Tibial artery (tissue), 4 donors: Measurements from ENCODE around the gene ADCY5.

ENCODE experiments used
- DNase-seq, 2 donors: peaks; one replicate each; pipeline ENCODE4 v3.0.0-alpha.2; 2019
- H3K27ac ChIP-seq, 2 donors: fragments of 200-600 bp; sonication (generic) in 1 of 2; 1 replicate in 1 of 2; 2 replicates in 1 of 2; pipeline ENCODE4 v1.5.1; 2018 to 2019; ENCODE audit warnings: mild to moderate bottlenecking in 1 of 2
- H3K27me3 ChIP-seq, 2 donors: fragments of 200-600 bp; sonication (generic) in 1 of 2; one replicate each; pipeline versions ENCODE4 v1.5.1 to v1.6.0; 2016 to 2019
- H3K36me3 ChIP-seq, 3 donors: fragments of 200-600 bp; sonication (generic) in 2 of 3; one replicate each; pipeline ENCODE4 v1.5.1; 2016 to 2019; ENCODE audit warnings: mild to moderate bottlenecking in 2 of 3
- H3K4me1 ChIP-seq, 4 donors: fragments of 200-600 bp; sonication (generic) in 2 of 4; 1 replicate in 3 of 4; 2 replicates in 1 of 4; pipeline ENCODE4 v1.5.1; 2016 to 2019
- H3K4me3 ChIP-seq, 2 donors: fragments of 200-600 bp; sonication (generic) in 1 of 2; 1 replicate in 1 of 2; 2 replicates in 1 of 2; pipeline ENCODE4 v1.5.1; 2018 to 2019; ENCODE audit warnings: mild to moderate bottlenecking in 2 of 2
- H3K9me3 ChIP-seq, 3 donors: fragments of 200-600 bp; sonication (generic) in 1 of 3; one replicate each; pipeline ENCODE4 v1.5.1; 2016 to 2019
- intact Hi-C: fragments of 100-400 bp; cut with DNase I; formaldehyde crosslinking; loops from one replicate; pipeline ENCODE4 v1.15.0; 2023; ENCODE audit warnings: low total_unique reads
- TF ChIP-seq, protein P1 (sequence below), 2 experiments: fragments of 200-600 bp in 1 of 2; fragments of 450-650 bp in 1 of 2; IDR thresholded peaks; one replicate each; pipeline ENCODE4 v1.5.1; 2017 to 2019; ENCODE audit warnings: antibody characterized with exemption in 2 of 2, mild to moderate bottlenecking in 1 of 2, moderate library complexity in 1 of 2

Gene ADCY5

DNA sequence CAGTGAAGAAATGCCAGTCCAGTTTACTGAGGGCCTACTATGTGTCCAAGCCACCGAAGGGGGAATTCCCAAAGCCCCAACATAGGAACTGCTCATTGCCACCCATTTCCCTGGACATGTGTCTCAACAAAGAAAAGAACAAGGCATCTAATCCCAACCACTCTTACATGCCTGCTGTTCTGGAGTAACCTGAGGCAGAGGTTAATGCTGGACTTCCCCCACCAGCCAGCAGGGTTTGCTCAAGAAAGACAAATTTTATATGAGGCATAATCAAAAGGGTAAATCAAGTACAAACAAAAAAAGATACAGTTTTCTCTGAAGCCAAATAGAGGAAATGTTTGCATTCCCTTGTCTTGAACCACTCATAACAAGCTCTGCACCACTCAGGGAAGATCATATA is 4.1 kb downstream of the ADCY5 start:
- intact Hi-C loops = no loop called here
- Histone ChIP-seq H3K4me3 (peak overlapping the region; percentile 78), H3K27me3 (no peaks in the 10 kb centered on the region), H3K4me1 (peaks cover 0 to 61% (median 20%) of the 10 kb centered on the region in 4 donors), H3K36me3 (no peaks in the 10 kb centered on the region), H3K9me3 (no peaks in the 10 kb centered on the region), H3K27ac (peak overlapping the region; percentile 90 to 96)
- no peak for DNase-seq
- TF ChIP-seq, protein P1, sequence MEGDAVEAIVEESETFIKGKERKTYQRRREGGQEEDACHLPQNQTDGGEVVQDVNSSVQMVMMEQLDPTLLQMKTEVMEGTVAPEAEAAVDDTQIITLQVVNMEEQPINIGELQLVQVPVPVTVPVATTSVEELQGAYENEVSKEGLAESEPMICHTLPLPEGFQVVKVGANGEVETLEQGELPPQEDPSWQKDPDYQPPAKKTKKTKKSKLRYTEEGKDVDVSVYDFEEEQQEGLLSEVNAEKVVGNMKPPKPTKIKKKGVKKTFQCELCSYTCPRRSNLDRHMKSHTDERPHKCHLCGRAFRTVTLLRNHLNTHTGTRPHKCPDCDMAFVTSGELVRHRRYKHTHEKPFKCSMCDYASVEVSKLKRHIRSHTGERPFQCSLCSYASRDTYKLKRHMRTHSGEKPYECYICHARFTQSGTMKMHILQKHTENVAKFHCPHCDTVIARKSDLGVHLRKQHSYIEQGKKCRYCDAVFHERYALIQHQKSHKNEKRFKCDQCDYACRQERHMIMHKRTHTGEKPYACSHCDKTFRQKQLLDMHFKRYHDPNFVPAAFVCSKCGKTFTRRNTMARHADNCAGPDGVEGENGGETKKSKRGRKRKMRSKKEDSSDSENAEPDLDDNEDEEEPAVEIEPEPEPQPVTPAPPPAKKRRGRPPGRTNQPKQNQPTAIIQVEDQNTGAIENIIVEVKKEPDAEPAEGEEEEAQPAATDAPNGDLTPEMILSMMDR (IDR thresholded peaks at IDR 0.05) = peak; percentile 7 to 25

DNA sequence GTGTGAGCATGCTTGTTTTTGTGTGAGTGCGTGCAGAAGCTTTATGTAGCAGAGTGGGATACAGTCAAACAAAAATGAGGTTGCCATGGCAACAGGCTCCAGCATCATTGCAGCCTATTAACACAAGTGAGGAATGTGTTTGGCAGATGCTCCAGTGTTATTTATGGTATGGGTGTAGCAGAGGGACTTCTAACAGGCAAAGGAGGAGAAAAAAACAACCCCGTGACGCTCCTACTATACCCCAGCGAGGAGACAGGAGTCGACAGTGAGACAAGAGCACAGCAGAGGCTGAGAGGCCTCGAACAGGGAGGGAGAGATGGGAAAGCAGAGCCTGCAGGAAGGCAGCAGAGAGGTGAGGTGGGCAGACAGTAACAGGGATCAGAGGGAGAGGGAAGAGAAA is 4.9 kb downstream of the ADCY5 start:
- TF ChIP-seq, protein P1 (IDR thresholded peaks at IDR 0.05) = no peak
- Histone ChIP-seq H3K27ac (peak overlapping the region; percentile 90 to 96), H3K4me3 (peak overlapping the region; percentile 78), H3K4me1 (peaks cover 0 to 67% (median 20%) of the 10 kb centered on the region in 4 donors), H3K9me3 (no peaks in the 10 kb centered on the region), H3K36me3 (no peaks in the 10 kb centered on the region), H3K27me3 (no peaks in the 10 kb centered on the region)
- intact Hi-C loops = no loop called here
- no peak for DNase-seq

DNA sequence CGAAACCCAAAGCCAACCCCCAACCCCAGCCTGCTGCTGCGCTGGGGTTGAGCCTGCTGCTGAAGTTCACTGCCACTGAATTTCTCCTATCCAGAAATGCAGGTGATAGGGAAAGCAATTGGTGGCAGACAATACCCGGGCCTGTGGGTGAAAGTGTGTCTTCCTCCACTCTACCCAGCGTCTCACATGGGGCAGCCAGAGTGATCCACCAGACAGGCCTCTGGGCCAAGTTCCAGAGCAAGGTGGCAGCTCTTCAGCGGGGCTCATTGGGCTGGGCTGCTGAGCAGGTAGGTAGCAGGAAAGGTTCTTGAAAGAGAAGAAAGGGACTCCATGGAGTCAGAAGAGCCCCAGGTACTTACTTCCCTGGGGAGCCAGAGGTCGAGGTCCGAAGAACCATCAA is 6.0 kb downstream of the ADCY5 start:
- DNase-seq = no peak
- no peaks in the 10 kb centered on the region for H3K27me3 ChIP-seq
- TF ChIP-seq, protein P1 (IDR thresholded peaks at IDR 0.05) = no peak
- peaks cover 0 to 78% (median 21%) of the 10 kb centered on the region in 4 donors for H3K4me1 ChIP-seq
- intact Hi-C loops = no loop called here
- peak overlapping the region; percentile 90 to 96 for H3K27ac ChIP-seq
- no peaks in the 10 kb centered on the region for H3K9me3 ChIP-seq
- peak overlapping the region; percentile 20 to 78 for H3K4me3 ChIP-seq
- H3K36me3 ChIP-seq = no peaks in the 10 kb centered on the region

DNA sequence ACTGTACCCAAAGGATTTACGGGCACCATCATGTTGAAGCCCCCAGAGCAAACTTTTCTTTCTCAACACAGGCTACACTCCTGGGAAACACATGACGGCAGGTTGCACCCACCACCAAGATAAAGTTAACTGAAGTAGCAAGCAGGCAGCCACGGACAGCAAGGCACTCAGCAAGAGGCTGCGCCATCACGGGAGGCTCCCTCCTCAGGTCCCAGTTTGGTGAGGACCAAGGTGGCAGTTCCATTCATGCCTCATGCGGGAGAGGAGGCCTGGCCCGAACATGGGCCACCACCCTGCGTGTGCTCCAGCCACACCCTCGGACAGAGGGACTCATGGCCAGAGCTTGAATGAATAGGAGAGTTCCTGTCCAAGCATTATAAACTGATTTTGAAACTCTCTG is 6.8 kb downstream of the ADCY5 start:
- TF ChIP-seq, protein P1 (IDR thresholded peaks at IDR 0.05) = no peak
- intact Hi-C loops = no loop called here
- no peaks in the 10 kb centered on the region for H3K36me3 ChIP-seq
- H3K27me3 ChIP-seq = no peaks in the 10 kb centered on the region
- H3K9me3 ChIP-seq = no peaks in the 10 kb centered on the region
- DNase-seq = no peak
- H3K4me1 ChIP-seq = peaks cover 0 to 86% (median 21%) of the 10 kb centered on the region in 4 donors
- peak overlapping the region; percentile 90 to 96 for H3K27ac ChIP-seq
- peak overlapping the region in 1 of 2 donors; percentile 78 for H3K4me3 ChIP-seq

DNA sequence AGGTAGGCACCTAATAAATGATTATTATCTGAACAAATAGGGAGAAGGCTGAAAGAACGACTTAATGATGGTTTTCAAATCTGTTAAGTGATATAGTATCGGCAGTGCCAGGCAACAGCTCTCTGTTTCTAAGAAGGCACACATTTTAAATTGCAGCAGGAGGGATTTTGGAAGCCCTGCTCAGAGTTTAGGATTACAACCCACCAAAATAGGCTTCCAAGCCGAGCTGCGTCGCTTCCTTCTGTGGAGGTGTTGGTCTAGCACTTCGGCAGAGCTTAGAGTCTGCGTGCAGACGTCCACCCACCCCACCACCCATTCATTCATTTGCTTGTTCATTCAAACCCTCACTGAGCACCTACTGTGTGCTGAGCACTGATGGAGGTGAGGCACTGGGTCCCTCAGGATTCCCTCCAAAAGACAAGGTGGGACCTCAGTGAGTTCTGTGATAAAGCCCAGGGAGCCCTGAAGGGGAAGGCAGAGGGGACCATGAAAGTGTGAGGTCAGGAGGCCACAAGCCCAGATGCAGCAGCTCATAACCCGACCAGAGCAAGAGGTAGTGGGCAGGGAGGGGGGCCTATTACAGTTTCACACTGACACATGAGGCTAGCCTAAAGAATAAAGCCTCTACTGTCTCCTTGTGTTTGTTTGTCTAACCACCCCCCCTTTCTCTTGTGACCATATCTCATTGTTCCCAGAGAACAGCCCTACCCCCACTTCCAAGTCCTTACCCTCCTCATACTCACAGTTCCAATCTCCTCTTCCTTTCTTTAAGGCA is 8.9 kb downstream of the ADCY5 start:
- no peak for DNase-seq
- TF ChIP-seq, protein P1 (IDR thresholded peaks at IDR 0.05) = no peak
- Histone ChIP-seq H3K4me3 (no peak overlapping the region), H3K27me3 (no peaks in the 10 kb centered on the region), H3K4me1 (peaks cover 0 to 97% (median 19%) of the 10 kb centered on the region in 4 donors), H3K36me3 (no peaks in the 10 kb centered on the region), H3K9me3 (no peaks in the 10 kb centered on the region), H3K27ac (peak overlapping the region; percentile 90 to 96)
- intact Hi-C loops = no loop called here
